Esophagus muscularis mucosa (tissue), 4 donors: ENCODE measurements around the gene NEURL1B. TPM values are rescaled to one million over a fixed set of nuclear protein-coding genes. Genes with fewer than 3 reads are reported as not detected.

Experiments
- DNase-seq: peaks from one replicate; pipeline ENCODE4 v3.0.0-alpha.2; 2017; ENCODE audit errors: extremely low spot score
- H3K27ac ChIP-seq, 4 donors: fragments of 200-600 bp; sonication (generic); replicated peaks in 1 of 4; 1 replicate in 3 of 4; 2 replicates in 1 of 4; pipeline ENCODE4 v1.5.1; 2016 to 2019; ENCODE audit warnings: mild to moderate bottlenecking in 1 of 4
- H3K27me3 ChIP-seq, 4 donors: fragments of 200-600 bp; sonication (generic); one replicate each; pipeline versions ENCODE4 v1.5.1 to v1.6.0; 2016 to 2019
- H3K36me3 ChIP-seq, 4 donors: fragments of 200-600 bp; sonication (generic); one replicate each; pipeline ENCODE4 v1.5.1; 2016 to 2019
- H3K4me1 ChIP-seq, 4 donors: fragments of 200-600 bp; sonication (generic); one replicate each; pipeline ENCODE4 v1.5.1; 2016 to 2019
- H3K4me3 ChIP-seq, 4 donors: fragments of 200-600 bp; sonication (generic); 1 replicate in 2 of 4; 2 replicates in 2 of 4; pipeline ENCODE4 v1.5.1; 2016 to 2019; ENCODE audit warnings: mild to moderate bottlenecking in 4 of 4, moderate library complexity in 1 of 4
- H3K9me3 ChIP-seq, 4 donors: fragments of 200-600 bp; sonication (generic); 1 replicate in 3 of 4; 2 replicates in 1 of 4; pipeline ENCODE4 v1.5.1; 2016 to 2019
- EP300 ChIP-seq: sonication (generic); formaldehyde crosslinking; IDR thresholded peaks from one replicate; pipeline ENCODE4 v1.6.1; 2017; ENCODE audit warnings: antibody characterized with exemption
- POLR2A ChIP-seq: fragments of 450-650 bp; IDR thresholded peaks from one replicate; pipeline ENCODE4 v1.6.1; 2017; ENCODE audit warnings: antibody characterized with exemption, moderate library complexity, mild to moderate bottlenecking, low read depth
- POLR2AphosphoS5 ChIP-seq, 2 donors: sonication (generic); formaldehyde crosslinking; IDR thresholded peaks; one replicate each; pipeline ENCODE4 v1.6.1; 2017; ENCODE audit warnings: antibody characterized with exemption in 2 of 2
- WGBS: methylation state at CpG from one replicate; pipeline ENCODE4 v1.1.5; 2018; 5-methylcytosine and 5-hydroxymethylcytosine counted together
- intact Hi-C: fragments of 100-400 bp; cut with DNase I; formaldehyde crosslinking; loops from one replicate; pipeline ENCODE4 v1.15.1; 2023
- total RNA-seq, 4 donors: library from RNA; depleted of rRNA; stranded (reverse); fragments of >200 nt; gene quantifications; one replicate each; pipeline versions ENCODE4 v1.1.0 to v1.2.1, GENCODE V29; 2016
- TF ChIP-seq, protein P1 (sequence below), 3 experiments: fragments of 200-600 bp in 2 of 3; fragments of 450-650 bp in 1 of 3; sonication (generic) in 2 of 3; IDR thresholded peaks; one replicate each; pipeline ENCODE4 v1.5.1; 2017 to 2019; ENCODE audit warnings: antibody characterized with exemption in 3 of 3, mild to moderate bottlenecking in 2 of 3, moderate library complexity in 1 of 3

NEURL1B gene
- total RNA-seq, 4 donors from 2014 or later: 34.1 to 87.1 (median 60.2) TPM

DNA sequence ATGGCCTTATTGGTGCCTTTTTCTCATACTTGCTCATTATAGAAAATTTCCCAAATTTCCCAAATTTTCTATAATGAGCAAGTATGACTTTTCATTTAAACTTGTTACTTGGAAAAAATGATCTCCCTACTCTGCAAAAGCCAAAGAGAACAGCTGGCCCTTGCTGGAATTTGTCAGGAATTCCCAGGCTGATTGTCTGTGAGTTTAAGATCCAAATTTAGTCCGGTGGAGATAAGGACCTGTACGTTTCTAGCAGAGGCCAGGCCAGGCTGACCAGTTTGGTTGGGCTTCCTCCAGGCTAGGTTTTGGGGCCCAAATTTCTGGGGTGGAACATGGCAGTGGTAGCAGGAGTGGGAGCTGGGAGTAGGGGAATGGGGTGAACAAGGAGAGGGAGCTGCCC is 51.9 kb downstream of the NEURL1B start:
- TF ChIP-seq POLR2A (no peak), EP300 (no peak), POLR2AphosphoS5 (IDR thresholded peaks at IDR 0.05) (no peak)
- TF ChIP-seq, protein P1, sequence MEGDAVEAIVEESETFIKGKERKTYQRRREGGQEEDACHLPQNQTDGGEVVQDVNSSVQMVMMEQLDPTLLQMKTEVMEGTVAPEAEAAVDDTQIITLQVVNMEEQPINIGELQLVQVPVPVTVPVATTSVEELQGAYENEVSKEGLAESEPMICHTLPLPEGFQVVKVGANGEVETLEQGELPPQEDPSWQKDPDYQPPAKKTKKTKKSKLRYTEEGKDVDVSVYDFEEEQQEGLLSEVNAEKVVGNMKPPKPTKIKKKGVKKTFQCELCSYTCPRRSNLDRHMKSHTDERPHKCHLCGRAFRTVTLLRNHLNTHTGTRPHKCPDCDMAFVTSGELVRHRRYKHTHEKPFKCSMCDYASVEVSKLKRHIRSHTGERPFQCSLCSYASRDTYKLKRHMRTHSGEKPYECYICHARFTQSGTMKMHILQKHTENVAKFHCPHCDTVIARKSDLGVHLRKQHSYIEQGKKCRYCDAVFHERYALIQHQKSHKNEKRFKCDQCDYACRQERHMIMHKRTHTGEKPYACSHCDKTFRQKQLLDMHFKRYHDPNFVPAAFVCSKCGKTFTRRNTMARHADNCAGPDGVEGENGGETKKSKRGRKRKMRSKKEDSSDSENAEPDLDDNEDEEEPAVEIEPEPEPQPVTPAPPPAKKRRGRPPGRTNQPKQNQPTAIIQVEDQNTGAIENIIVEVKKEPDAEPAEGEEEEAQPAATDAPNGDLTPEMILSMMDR (IDR thresholded peaks at IDR 0.05): no peak

DNA sequence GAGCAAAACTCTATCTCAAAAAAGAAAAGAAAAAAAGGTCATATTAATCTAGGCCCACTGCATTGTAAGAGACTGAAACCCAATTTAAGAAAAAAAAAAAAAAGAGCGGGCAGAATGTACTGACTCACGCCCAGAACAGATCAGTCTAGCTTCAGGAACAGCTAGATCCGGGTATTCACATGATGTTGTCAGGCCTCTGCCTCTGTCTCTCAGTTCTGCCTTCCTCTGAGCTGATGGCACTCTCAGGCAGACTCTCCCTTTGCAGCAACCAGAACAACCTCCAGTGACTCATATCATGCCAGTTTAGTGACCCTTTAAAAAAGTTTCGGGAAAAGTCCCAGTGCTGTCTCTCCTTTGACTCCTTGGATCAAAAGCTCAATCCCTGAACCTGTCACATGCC is 53.0 kb downstream of the NEURL1B start:
- H3K4me3 ChIP-seq: no peak overlapping the region
- H3K36me3 ChIP-seq: peaks cover 0 to 19% (median 8%) of the 10 kb centered on the region in 4 donors
- no peaks in the 10 kb centered on the region for H3K9me3 ChIP-seq
- H3K27ac ChIP-seq: peak overlapping the region; percentile 70 to 84 (median 79)
- 70% methylated on average over 4 of the region's 4 CpGs for WGBS
- no peaks in the 10 kb centered on the region for H3K27me3 ChIP-seq
- TF ChIP-seq POLR2A (no peak), EP300 (no peak), POLR2AphosphoS5 (IDR thresholded peaks at IDR 0.05) (no peak)
- TF ChIP-seq, protein P1 (IDR thresholded peaks at IDR 0.05): no peak
- intact Hi-C loops: loop anchor here (5.0 kb wide), 1 partner anchor 137 kb away; no protein-coding TSS in a partner anchor
- no peak for DNase-seq
- peaks cover 61 to 78% (median 71%) of the 10 kb centered on the region in 4 donors for H3K4me1 ChIP-seq

More for the DNA sequence above, 51.9 kb downstream of the NEURL1B start:
- peaks cover 72 to 89% (median 82%) of the 10 kb centered on the region in 4 donors for H3K4me1 ChIP-seq
- H3K4me3 ChIP-seq: no peak overlapping the region
- WGBS: 0% methylated on average over 2 of the region's 2 CpGs
- H3K36me3 ChIP-seq: peaks cover 0 to 27% (median 9%) of the 10 kb centered on the region in 4 donors
- H3K9me3 ChIP-seq: no peaks in the 10 kb centered on the region
- DNase-seq: no peak
- intact Hi-C loops: loop anchor here (5.0 kb wide), 1 partner anchor 136 kb away; no protein-coding TSS in a partner anchor
- H3K27me3 ChIP-seq: no peaks in the 10 kb centered on the region
- peak overlapping the region; percentile 70 to 84 (median 79) for H3K27ac ChIP-seq

DNA sequence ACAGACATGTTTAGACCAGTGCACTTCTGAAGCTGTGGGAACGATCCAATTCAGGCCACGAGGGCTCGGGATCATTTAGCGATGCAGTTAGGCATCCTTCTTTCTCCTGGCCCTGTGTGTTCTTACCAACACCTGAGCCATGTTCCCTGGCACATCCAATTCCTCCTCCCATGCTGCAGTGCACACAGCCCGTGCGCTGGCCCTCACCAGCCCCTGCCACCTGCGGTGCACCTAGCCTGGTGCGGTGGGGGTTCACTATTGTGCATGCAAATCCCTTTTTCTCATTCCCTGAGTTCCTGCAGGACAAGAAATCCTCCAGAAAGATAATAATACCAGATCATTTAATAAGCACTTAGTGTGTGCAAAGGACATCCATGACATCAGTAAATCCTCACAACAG is 53.5 kb downstream of the NEURL1B start:
- H3K27ac ChIP-seq: peak overlapping the region; percentile 70 to 84 (median 79)
- no peak overlapping the region for H3K4me3 ChIP-seq
- H3K27me3 ChIP-seq: no peaks in the 10 kb centered on the region
- intact Hi-C loops: loop anchor here (5.0 kb wide), 1 partner anchor 137 kb away; no protein-coding TSS in a partner anchor
- WGBS: 93% methylated on average over 8 of the region's 8 CpGs
- H3K9me3 ChIP-seq: no peaks in the 10 kb centered on the region
- DNase-seq: no peak
- H3K36me3 ChIP-seq: peaks cover 0 to 14% (median 6%) of the 10 kb centered on the region in 4 donors
- TF ChIP-seq POLR2A (no peak), EP300 (no peak), POLR2AphosphoS5 (IDR thresholded peaks at IDR 0.05) (no peak)
- TF ChIP-seq, protein P1 (IDR thresholded peaks at IDR 0.05): no peak
- peaks cover 56 to 75% (median 67%) of the 10 kb centered on the region in 4 donors for H3K4me1 ChIP-seq

DNA sequence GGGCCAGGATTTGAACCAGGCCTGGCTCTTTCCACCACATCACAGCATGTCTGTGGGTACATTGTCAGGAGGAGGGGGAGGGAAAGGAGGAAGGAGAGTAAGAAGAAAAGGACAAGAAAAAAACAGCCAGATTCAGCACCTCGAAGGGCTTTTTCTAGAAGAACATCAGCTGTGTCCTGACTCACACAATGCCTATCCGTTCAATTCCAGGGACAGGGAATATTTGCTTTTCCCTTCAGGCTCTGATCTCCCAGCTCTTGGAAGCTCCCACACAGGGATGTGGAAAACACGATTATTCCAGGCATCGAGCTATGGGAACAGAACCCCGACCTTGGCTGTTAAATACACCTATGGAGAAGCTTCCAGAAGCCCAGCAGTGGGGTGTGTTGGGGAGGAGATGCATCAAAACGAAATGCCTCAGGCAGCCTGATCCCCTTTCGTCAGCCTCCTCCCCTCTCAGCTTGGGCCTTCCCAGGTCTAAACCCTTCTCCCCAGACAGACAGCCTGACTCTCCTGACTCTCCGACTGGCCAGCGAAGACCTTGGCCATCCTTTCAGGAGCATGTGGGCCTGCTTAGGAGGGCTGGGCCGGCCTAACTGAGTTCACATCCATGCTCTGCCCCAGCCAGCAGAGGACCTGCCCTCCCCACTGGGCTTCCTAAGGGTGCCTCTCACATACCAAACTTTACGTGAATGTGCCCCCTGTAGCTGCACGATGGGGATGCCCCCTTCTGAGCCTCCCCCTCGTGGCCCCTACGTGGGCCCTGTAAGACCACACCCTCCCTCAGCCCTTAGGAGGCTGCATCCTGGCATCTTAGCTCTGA is 54.4 kb downstream of the NEURL1B start:
- Histone ChIP-seq H3K27me3 (no peaks in the 10 kb centered on the region), H3K27ac (peak overlapping the region; percentile 70 to 84 (median 79)), H3K4me1 (peaks cover 56 to 75% (median 66%) of the 10 kb centered on the region in 4 donors), H3K9me3 (no peaks in the 10 kb centered on the region), H3K4me3 (no peak overlapping the region), H3K36me3 (peaks cover 0 to 6% (median 2%) of the 10 kb centered on the region in 4 donors)
- DNase-seq: no peak
- no peak for TF ChIP-seq POLR2AphosphoS5 (IDR thresholded peaks at IDR 0.05)
- TF ChIP-seq, protein P1 (IDR thresholded peaks at IDR 0.05): no peak
- no peak for TF ChIP-seq EP300
- no peak for TF ChIP-seq POLR2A
- 36% methylated on average over 11 of the region's 14 CpGs for whole genome bisulfite sequencing
- intact Hi-C loops: loop anchor here (2.0 to 5.0 kb wide), 2 partner anchors 55 to 233 kb away; partner anchors contain the start of gene NEURL1B
